SH-SY5Y (cell line): ENCODE results near the gene MPG.

ENCODE experiments used
- GATA2 ChIP-seq: IDR thresholded peaks from 2 replicates; pipeline ENCODE4 v1.6.1; 2011; ENCODE audit warnings: mild to moderate bottlenecking, low read depth, low read length
- GATA3 ChIP-seq: IDR thresholded peaks from 2 replicates; pipeline ENCODE4 v1.6.1; 2011; ENCODE audit warnings: low read depth, mild to moderate bottlenecking, low read length, moderate library complexity

GRCh38 chr16:125011-125410 is 47.0 kb downstream of the MPG start:
- no peak for TF ChIP-seq GATA2
- TF ChIP-seq GATA3, result no peak
